Measurements from ENCODE around the gene ZCCHC7. TPM values are rescaled to one million over a fixed set of nuclear protein-coding genes. Genes with fewer than 3 reads are reported as not detected.

Gene ZCCHC7
- total RNA-seq, 2 experiments from 2014 or later: 32.9 to 37.0 TPM

- no peaks in the 10 kb centered on the region for H3K9me3 Mint-ChIP-seq
- no peaks in the 10 kb centered on the region for H3K36me3 Mint-ChIP-seq (ENCODE audit: low read depth)
- no peaks in the 10 kb centered on the region for H3K4me1 Mint-ChIP-seq (ENCODE audit: low read depth)
- TF ChIP-seq CTCF (IDR thresholded peaks at IDR 0.05): no peak
- no peak overlapping the region for H3K4me3 Mint-ChIP-seq
- DNase-seq (no peak), ATAC-seq (no peak)
- H3K27me3 Mint-ChIP-seq: no peaks in the 10 kb centered on the region
- CTCF ChIA-PET: interaction anchor here (0.7 to 1.0 kb wide), 2 partner anchors 9 to 55 kb away, joined by 3 read pairs; no protein-coding TSS in a partner anchor
- POLR2A ChIA-PET: no interaction called here
- H3K27ac Mint-ChIP-seq: no peak overlapping the region
- intact Hi-C loops (cut with micrococcal nuclease): no loop called here
Observed at GRCh38 chr9:37336150-37336549, 215.8 kb downstream of the ZCCHC7 start.

- Mint-ChIP-seq H3K4me1 (ENCODE audit: low read depth) (no peaks in the 10 kb centered on the region), H3K4me3 (no peak overlapping the region), H3K36me3 (ENCODE audit: low read depth) (no peaks in the 10 kb centered on the region), H3K27ac (no peak overlapping the region), H3K27me3 (no peaks in the 10 kb centered on the region), H3K9me3 (no peaks in the 10 kb centered on the region)
- CTCF ChIA-PET: interaction anchor here (1.2 to 2.0 kb wide), 2 partner anchors 8 to 464 kb away, joined by 4 to 8 read pairs; no protein-coding TSS in a partner anchor
- TF ChIP-seq CTCF (IDR thresholded peaks at IDR 0.05): no peak
- intact Hi-C loops (cut with micrococcal nuclease): no loop called here
- POLR2A ChIA-PET: no interaction called here
- DNase-seq (no peak), ATAC-seq (no peak)
Observed at GRCh38 chr9:37337301-37337890, 217.0 kb downstream of the ZCCHC7 start.

- Mint-ChIP-seq H3K4me1 (ENCODE audit: low read depth) (no peaks in the 10 kb centered on the region), H3K27me3 (no peaks in the 10 kb centered on the region), H3K27ac (no peak overlapping the region), H3K36me3 (ENCODE audit: low read depth) (no peaks in the 10 kb centered on the region), H3K4me3 (no peak overlapping the region), H3K9me3 (no peaks in the 10 kb centered on the region)
- ATAC-seq: no peak
- CTCF ChIA-PET: interaction anchor here (1.2 to 2.0 kb wide), 2 partner anchors 9 to 465 kb away, joined by 4 to 8 read pairs; no protein-coding TSS in a partner anchor
- POLR2A ChIA-PET: no interaction called here
- no peak for TF ChIP-seq CTCF (IDR thresholded peaks at IDR 0.05)
- DNase-seq: no peak
- intact Hi-C loops (cut with micrococcal nuclease): no loop called here
Observed at GRCh38 chr9:37338218-37338617, 217.8 kb downstream of the ZCCHC7 start.

- no peak overlapping the region for H3K4me3 Mint-ChIP-seq
- CTCF ChIA-PET: no interaction called here
Observed at GRCh38 chr9:37339923-37340322, 219.5 kb downstream of the ZCCHC7 start.

More at GRCh38 chr9:37339923-37340322, 219.5 kb downstream of the ZCCHC7 start:
- no peak for TF ChIP-seq CTCF (IDR thresholded peaks at IDR 0.05)
- Mint-ChIP-seq H3K27ac (no peak overlapping the region), H3K36me3 (ENCODE audit: low read depth) (no peaks in the 10 kb centered on the region), H3K27me3 (no peaks in the 10 kb centered on the region), H3K9me3 (no peaks in the 10 kb centered on the region), H3K4me1 (ENCODE audit: low read depth) (no peaks in the 10 kb centered on the region)
- POLR2A ChIA-PET: no interaction called here
- DNase-seq: no peak
- no peak for ATAC-seq
- intact Hi-C loops (cut with micrococcal nuclease): no loop called here
